Activated T-helper 2 cell treated with anti-CD3 and anti-CD28 coated beads, Interferon-gamma antibody, Interleukin-2, Interleukin-4, amounts not matched to agents 10 μg/mL and 5 μg/mL and 100 μg/mL, durations not matched to agents 14 hours and 24 hours and 36 hours (primary cell): ENCODE measurements around the gene TCF12. TPM values are rescaled to one million over a fixed set of nuclear protein-coding genes. Genes with fewer than 3 reads are reported as not detected.
"Not testable (repeated sequence)": the region's sequence is repeated elsewhere in the genome, so short reads cannot be mapped to it uniquely, and the experiment has no call there.

Source experiments
- DNase-seq: peaks from one replicate; pipeline ENCODE4 v3.0.0; 2021; ENCODE audit warnings: low spot score
- H3K27ac Mint-ChIP-seq: one replicate; pipeline ENCODE4 v1.8.0; 2021; ENCODE audit warnings: mixed read lengths
- H3K27me3 Mint-ChIP-seq: one replicate; pipeline ENCODE4 v1.8.0; 2021; ENCODE audit warnings: low read depth, mixed read lengths
- H3K36me3 Mint-ChIP-seq: one replicate; pipeline ENCODE4 v1.8.0; 2021; ENCODE audit warnings: low read depth, mixed read lengths
- H3K4me1 Mint-ChIP-seq: one replicate; pipeline ENCODE4 v1.8.0; 2021; ENCODE audit warnings: low read depth, mixed read lengths
- H3K4me3 Mint-ChIP-seq: one replicate; pipeline ENCODE4 v1.8.0; 2021; ENCODE audit warnings: low read depth, mild to moderate bottlenecking, moderate library complexity, mixed read lengths
- H3K9me3 Mint-ChIP-seq: one replicate; pipeline ENCODE4 v1.8.0; 2021; ENCODE audit warnings: mixed read lengths
- intact Hi-C: fragments of 100-400 bp; cut with micrococcal nuclease; formaldehyde crosslinking; loops from one replicate; pipeline ENCODE4 v1.15.1; 2023
- total RNA-seq: library from RNA; stranded (reverse); gene quantifications from 2 replicates; pipeline ENCODE4 v1.2.3, GENCODE V29; 2022

Gene TCF12
- total RNA-seq, 1 donor from 2014 or later, result 70.7 TPM

GRCh38 chr15:57138349-57138788 is 219.9 kb downstream of the TCF12 start:
- peaks cover 20% of the 10 kb centered on the region for H3K4me1 Mint-ChIP-seq
- peaks cover 5% of the 10 kb centered on the region for H3K36me3 Mint-ChIP-seq
- no peaks in the 10 kb centered on the region for H3K27me3 Mint-ChIP-seq
- no peak for DNase-seq
- H3K27ac Mint-ChIP-seq, result no peak overlapping the region
- intact Hi-C loops, result loop anchor here (1.0 kb wide), 1 partner anchor 220 kb away; the partner anchor contains the start of gene TCF12
- no peak overlapping the region for H3K4me3 Mint-ChIP-seq
- no peaks in the 10 kb centered on the region for H3K9me3 Mint-ChIP-seq

GRCh38 chr15:57143511-57144078 is 225.2 kb downstream of the TCF12 start:
- Mint-ChIP-seq H3K27me3 (no peaks in the 10 kb centered on the region), H3K36me3 (no peaks in the 10 kb centered on the region), H3K9me3 (no peaks in the 10 kb centered on the region), H3K4me1 (peaks cover 7% of the 10 kb centered on the region), H3K4me3 (no peak overlapping the region), H3K27ac (no peak overlapping the region)
- intact Hi-C loops, result no loop called here
- no peak for DNase-seq

- DNase-seq, result no peak
- peaks cover 2% of the 10 kb centered on the region for H3K9me3 Mint-ChIP-seq
- intact Hi-C loops, result no loop called here
- H3K4me1 Mint-ChIP-seq, result peaks cover 10% of the 10 kb centered on the region
- H3K4me3 Mint-ChIP-seq, result no peak overlapping the region
- no peak overlapping the region for H3K27ac Mint-ChIP-seq
- peaks cover 3% of the 10 kb centered on the region for H3K36me3 Mint-ChIP-seq
- no peaks in the 10 kb centered on the region for H3K27me3 Mint-ChIP-seq
Measured at GRCh38 chr15:57144448-57144847, 226.0 kb downstream of the TCF12 start.

GRCh38 chr15:57146506-57147201 is 228.2 kb downstream of the TCF12 start:
- Mint-ChIP-seq H3K27ac (no peak overlapping the region), H3K9me3 (peaks cover 20% of the 10 kb centered on the region), H3K4me1 (peaks cover 10% of the 10 kb centered on the region), H3K4me3 (no peak overlapping the region), H3K36me3 (peaks cover 24% of the 10 kb centered on the region), H3K27me3 (no peaks in the 10 kb centered on the region)
- intact Hi-C loops, result loop anchor here (1.0 kb wide), 1 partner anchor 160 kb away; no protein-coding TSS in a partner anchor
- no peak for DNase-seq

GRCh38 chr15:57147621-57148020 is 229.2 kb downstream of the TCF12 start:
- no peak overlapping the region for H3K4me3 Mint-ChIP-seq
- no peaks in the 10 kb centered on the region for H3K27me3 Mint-ChIP-seq
- intact Hi-C loops, result no loop called here
- H3K9me3 Mint-ChIP-seq, result peaks cover 29% of the 10 kb centered on the region
- no peak for DNase-seq
- no peak overlapping the region for H3K27ac Mint-ChIP-seq
- H3K36me3 Mint-ChIP-seq, result peaks cover 34% of the 10 kb centered on the region
- H3K4me1 Mint-ChIP-seq, result peaks cover 14% of the 10 kb centered on the region

GRCh38 chr15:57148262-57148661 is 229.8 kb downstream of the TCF12 start:
- no peak overlapping the region for H3K4me3 Mint-ChIP-seq
- H3K27ac Mint-ChIP-seq, result no peak overlapping the region
- no peaks in the 10 kb centered on the region for H3K27me3 Mint-ChIP-seq
- intact Hi-C loops, result no loop called here
- peaks cover 36% of the 10 kb centered on the region for H3K9me3 Mint-ChIP-seq
- peaks cover 40% of the 10 kb centered on the region for H3K36me3 Mint-ChIP-seq
- H3K4me1 Mint-ChIP-seq, result peaks cover 19% of the 10 kb centered on the region
- DNase-seq, result no peak

- peaks cover 48% of the 10 kb centered on the region for H3K36me3 Mint-ChIP-seq
- no peak for DNase-seq
- H3K9me3 Mint-ChIP-seq, result peaks cover 45% of the 10 kb centered on the region
- H3K4me3 Mint-ChIP-seq, result no peak overlapping the region
- no peak overlapping the region for H3K27ac Mint-ChIP-seq
- peaks cover 26% of the 10 kb centered on the region for H3K4me1 Mint-ChIP-seq
- H3K27me3 Mint-ChIP-seq, result no peaks in the 10 kb centered on the region
- intact Hi-C loops, result no loop called here
Measured at GRCh38 chr15:57149196-57149595, 230.8 kb downstream of the TCF12 start.

GRCh38 chr15:57150066-57150865 is 231.8 kb downstream of the TCF12 start:
- no peak overlapping the region for H3K4me3 Mint-ChIP-seq
- intact Hi-C loops, result no loop called here
- no peak overlapping the region for H3K27ac Mint-ChIP-seq
- no peak for DNase-seq
- H3K27me3 Mint-ChIP-seq, result no peaks in the 10 kb centered on the region
- H3K36me3 Mint-ChIP-seq, result peaks cover 56% of the 10 kb centered on the region
- peaks cover 28% of the 10 kb centered on the region for H3K4me1 Mint-ChIP-seq
- H3K9me3 Mint-ChIP-seq, result peaks cover 49% of the 10 kb centered on the region

- intact Hi-C loops, H3K4me3 Mint-ChIP-seq, H3K27me3 Mint-ChIP-seq, H3K27ac Mint-ChIP-seq, DNase-seq: not testable (repeated sequence)
- Mint-ChIP-seq H3K9me3 (peaks cover 49% of the 10 kb centered on the region), H3K4me1 (peaks cover 28% of the 10 kb centered on the region), H3K36me3 (peaks cover 56% of the 10 kb centered on the region)
Measured at GRCh38 chr15:57150866-57151203, 232.4 kb downstream of the TCF12 start.

GRCh38 chr15:57152133-57152532 is 233.7 kb downstream of the TCF12 start:
- peak overlapping the region; percentile 3 for H3K27ac Mint-ChIP-seq
- H3K36me3 Mint-ChIP-seq, result peaks cover 63% of the 10 kb centered on the region
- H3K4me3 Mint-ChIP-seq, result no peak overlapping the region
- H3K9me3 Mint-ChIP-seq, result peaks cover 49% of the 10 kb centered on the region
- peaks cover 31% of the 10 kb centered on the region for H3K4me1 Mint-ChIP-seq
- no peak for DNase-seq
- no peaks in the 10 kb centered on the region for H3K27me3 Mint-ChIP-seq
- intact Hi-C loops, result no loop called here

- H3K4me1 Mint-ChIP-seq, result peaks cover 27% of the 10 kb centered on the region
- intact Hi-C loops, result no loop called here
- peaks cover 63% of the 10 kb centered on the region for H3K36me3 Mint-ChIP-seq
- no peaks in the 10 kb centered on the region for H3K27me3 Mint-ChIP-seq
- no peak overlapping the region for H3K4me3 Mint-ChIP-seq
- DNase-seq, result no peak
- H3K27ac Mint-ChIP-seq, result peak overlapping the region; percentile 53
- peaks cover 49% of the 10 kb centered on the region for H3K9me3 Mint-ChIP-seq
Measured at GRCh38 chr15:57152666-57153539, 234.5 kb downstream of the TCF12 start.

GRCh38 chr15:57156210-57156884 is 237.9 kb downstream of the TCF12 start:
- H3K4me3 Mint-ChIP-seq, result no peak overlapping the region
- H3K27me3 Mint-ChIP-seq, result no peaks in the 10 kb centered on the region
- H3K4me1 Mint-ChIP-seq, result peaks cover 24% of the 10 kb centered on the region
- peaks cover 42% of the 10 kb centered on the region for H3K36me3 Mint-ChIP-seq
- H3K9me3 Mint-ChIP-seq, result peaks cover 30% of the 10 kb centered on the region
- no peak for DNase-seq
- H3K27ac Mint-ChIP-seq, result no peak overlapping the region
- intact Hi-C loops, result no loop called here
